IMR-90 (cell line): ENCODE data around the gene FUBP3. TPM values are rescaled to one million over a fixed set of nuclear protein-coding genes. Genes with fewer than 3 reads are reported as not detected.

Experiments used
- ATAC-seq: fragments of 200-7000 bp; cut with Tn5 transposase; 2 replicates; pipeline ENCODE4 v1.9.1; 2020; ENCODE audit warnings: low read depth, mild to moderate bottlenecking, moderate library complexity
- BruUV-seq: library from RNA; stranded (reverse); fragments of 400-500 nt; replicated peaks from 2 replicates; lab custom pipeline; 2021; lab: Mats Ljungman, UMichigan
- CTCF ChIA-PET: fragments of 300-600 bp; formaldehyde crosslinking; extraction: SDS; loops from one replicate; lab custom pipeline; 2021; ENCODE audit warnings: antibody characterized with exemption; lab: Yijun Ruan, JAX
- POLR2A ChIA-PET: fragments of 300-600 bp; sonication (Branson Sonifier 250); formaldehyde crosslinking; loops from one replicate; lab custom pipeline; 2022; ENCODE audit warnings: antibody characterized with exemption; ENCODE audit not compliant: unreplicated experiment; lab: Charles Lee
- DNase-seq: peaks from one replicate; pipeline ENCODE4 v3.0.0; 2013
- H2AFZ ChIP-seq: replicated peaks from 2 replicates; pipeline ENCODE3; 2013; ENCODE audit warnings: low read length, mild to moderate bottlenecking; ENCODE audit not compliant: poor library complexity
- H2AK5ac ChIP-seq: 2 replicates; pipeline ENCODE4 v1.6.1; 2013; ENCODE audit warnings: low read depth, low read length, inconsistent platforms
- H2AK9ac ChIP-seq: replicated peaks from 2 replicates; pipeline ENCODE3; 2013; ENCODE audit warnings: mild to moderate bottlenecking, low read depth, low read length, moderate library complexity; ENCODE audit not compliant: poor library complexity
- H2BK120ac ChIP-seq: 2 replicates; pipeline ENCODE4 v1.6.1; 2013; ENCODE audit warnings: low read depth, low read length, inconsistent platforms
- H2BK15ac ChIP-seq: 3 replicates; pipeline ENCODE4 v1.6.1; 2013; ENCODE audit warnings: low read depth, low read length, inconsistent platforms
- H2BK20ac ChIP-seq: 2 replicates; pipeline ENCODE4 v1.6.1; 2013; ENCODE audit warnings: low read depth, mild to moderate bottlenecking, inconsistent platforms, low read length, moderate library complexity
- H2BK5ac ChIP-seq: 2 replicates; pipeline ENCODE4 v1.6.1; 2013; ENCODE audit warnings: mild to moderate bottlenecking, low read depth, low read length, inconsistent platforms; ENCODE audit not compliant: poor library complexity, severe bottlenecking
- H3K14ac ChIP-seq: replicated peaks from 2 replicates; pipeline ENCODE4 v1.6.1; 2013; ENCODE audit warnings: low read depth, low read length, inconsistent platforms
- H3K18ac ChIP-seq: 2 replicates; pipeline ENCODE4 v1.6.1; 2013; ENCODE audit warnings: low read depth, low read length, control low read depth
- H3K23ac ChIP-seq: 2 replicates; pipeline ENCODE4 v1.6.1; 2013; ENCODE audit warnings: low read depth, low read length, inconsistent platforms
- H3K27ac ChIP-seq: 2 replicates; pipeline ENCODE4 v1.5.1; 2013; ENCODE audit warnings: mild to moderate bottlenecking, control low read depth, low read length; ENCODE audit not compliant: insufficient read depth
- H3K27me3 ChIP-seq: 2 replicates; pipeline ENCODE4 v1.6.1; 2013; ENCODE audit warnings: low read length; ENCODE audit not compliant: control insufficient read depth, insufficient read depth
- H3K36me3 ChIP-seq: 2 replicates; pipeline ENCODE4 v1.6.1; 2013; ENCODE audit warnings: low read length, mixed read lengths; ENCODE audit not compliant: control insufficient read depth, insufficient read depth
- H3K4ac ChIP-seq: 2 replicates; pipeline ENCODE4 v1.6.1; 2013; ENCODE audit warnings: low read depth, low read length, inconsistent platforms
- H3K4me1 ChIP-seq: 2 replicates; pipeline ENCODE4 v1.6.1; 2013; ENCODE audit warnings: low read length, mixed read lengths; ENCODE audit not compliant: control insufficient read depth, insufficient read depth
- H3K4me2 ChIP-seq: 2 replicates; pipeline ENCODE4 v1.6.1; 2013; ENCODE audit warnings: low read depth, mild to moderate bottlenecking, control low read depth, low read length, moderate library complexity
- H3K4me3 ChIP-seq: 2 replicates; pipeline ENCODE4 v1.5.1; 2013; ENCODE audit warnings: low read depth, mild to moderate bottlenecking, control low read depth, low read length, moderate library complexity; ENCODE audit not compliant: insufficient read depth
- H3K56ac ChIP-seq: 2 replicates; pipeline ENCODE4 v1.6.1; 2013; ENCODE audit warnings: low read length, inconsistent platforms; ENCODE audit not compliant: insufficient read depth; ENCODE audit errors: extremely low read depth
- H3K79me1 ChIP-seq, 2 experiments: 2 replicates each; pipeline ENCODE4 v1.6.1; 2013; ENCODE audit warnings: low read length in 2 of 2, inconsistent platforms in 1 of 2, low read depth in 1 of 2
- H3K9ac ChIP-seq: 2 replicates; pipeline ENCODE4 v1.6.1; 2013; ENCODE audit warnings: low read depth, low read length, control low read depth
- H3K9me1 ChIP-seq: 2 replicates; pipeline ENCODE4 v1.6.1; 2013; ENCODE audit warnings: low read length, inconsistent platforms; ENCODE audit not compliant: insufficient read depth
- H3K9me3 ChIP-seq: 2 replicates; pipeline ENCODE4 v1.6.1; 2013; ENCODE audit warnings: low read length; ENCODE audit not compliant: control insufficient read depth, insufficient read depth
- H4K20me1 ChIP-seq: 2 replicates; pipeline ENCODE4 v1.6.1; 2013; ENCODE audit warnings: low read length, inconsistent platforms; ENCODE audit not compliant: insufficient read depth
- H4K5ac ChIP-seq: 2 replicates; pipeline ENCODE4 v1.6.1; 2013; ENCODE audit warnings: mild to moderate bottlenecking, low read depth, low read length, control low read depth
- H4K8ac ChIP-seq, 2 experiments: 2 replicates each; pipeline ENCODE4 v1.6.1; 2013; ENCODE audit warnings: low read depth in 2 of 2, low read length in 2 of 2, control low read depth in 1 of 2, inconsistent platforms in 1 of 2
- H4K91ac ChIP-seq: 2 replicates; pipeline ENCODE4 v1.6.1; 2013; ENCODE audit warnings: low read depth, low read length, inconsistent platforms; ENCODE audit not compliant: insufficient read depth
- CEBPB ChIP-seq: IDR thresholded peaks from 2 replicates; pipeline ENCODE4 v1.6.1; 2012; ENCODE audit warnings: low read depth, low read length, improper control_type of control experiment
- USF2 ChIP-seq: fragments of 150-350 bp; IDR thresholded peaks from 2 replicates; pipeline ENCODE4 v1.6.1; 2017; ENCODE audit warnings: mild to moderate bottlenecking, antibody characterized with exemption, low read length, low read depth
- WGBS, 2 experiments: methylation state at CpG; one replicate each; pipeline versions ENCODE4 v1.1.5 to v1.1.7; 2013; ENCODE audit warnings: missing lambda C conversion rate in 2 of 2; ENCODE audit not compliant: insufficient read length in 1 of 2; ENCODE audit errors: extremely low coverage in 2 of 2; 5-methylcytosine and 5-hydroxymethylcytosine counted together
- dilution Hi-C: fragments of 300-500 bp; cut with HindIII; formaldehyde crosslinking; loops from one replicate; pipeline ENCODE4 v1.14.3; 2018; ENCODE audit warnings: low sequenced_read_pairs; ENCODE audit not compliant: unreplicated experiment
- in situ Hi-C: fragments of 300-500 bp; cut with MboI; formaldehyde crosslinking; loops from 3 replicates; pipeline ENCODE4 v1.14.3; 2019; ENCODE audit warnings: low sequenced_read_pairs, inconsistent platforms, mixed read lengths
- intact Hi-C: fragments of 100-400 bp; cut with micrococcal nuclease; formaldehyde crosslinking; loops from 2 replicates; pipeline ENCODE4 v1.10.0; 2022
- polyA plus RNA-seq, 3 experiments: library from polyadenylated mRNA; depleted of rRNA; stranded (reverse); fragments of >200 nt; gene quantifications; 2 replicates each; pipeline ENCODE4 v1.2.3, GENCODE V29; 2012; ENCODE audit warnings: low replicate concordance in 1 of 3
- total RNA-seq: library from RNA; depleted of rRNA; stranded (reverse); fragments of >200 nt; gene quantifications from 2 replicates; pipeline ENCODE4 v1.2.3, GENCODE V29; 2012

Gene FUBP3
- total and polyA plus RNA-seq, 2 of the 4 experiments (the other 2 are of a cell fraction): 32.3 to 50.1 TPM

- no peak overlapping the region for H3K9ac ChIP-seq
- dilution Hi-C loops (no loop called here), in situ Hi-C loops (no loop called here)
Observed at GRCh38 chr9:130565792-130566191, 13.6 kb upstream of the FUBP3 start.

More at GRCh38 chr9:130565792-130566191, 13.6 kb upstream of the FUBP3 start:
- Histone ChIP-seq H3K4me3 (no peak overlapping the region), H3K4me1 (no peaks in the 10 kb centered on the region), H3K14ac (no peak overlapping the region), H2AK9ac (no peak overlapping the region), H3K56ac (no peak overlapping the region), H4K91ac (no peak overlapping the region), H2BK5ac (no peak overlapping the region), H3K27me3 (peaks cover 10% of the 10 kb centered on the region), H4K20me1 (no peaks in the 10 kb centered on the region), H3K79me1 (no peaks in the 10 kb centered on the region), H3K9me1 (0 out of 2 replicates have a peak, but pooled peaks cover 2% of the 10 kb centered on the region), H3K4me2 (no peak overlapping the region), H3K18ac (no peak overlapping the region), H2AK5ac (no peak overlapping the region), H3K23ac (no peak overlapping the region), H3K9me3 (no peaks in the 10 kb centered on the region), H4K5ac (no peak overlapping the region), H3K36me3 (no peaks in the 10 kb centered on the region), H4K8ac (no peak overlapping the region), H2BK120ac (no peak overlapping the region), H3K4ac (no peak overlapping the region), H2BK15ac (no peak overlapping the region), H2BK20ac (no peak overlapping the region), H2AFZ (no peak overlapping the region), H3K27ac (no peak overlapping the region)
- ATAC-seq (no peak), DNase-seq (no peak)
- ChIA-PET POLR2A (interaction anchor here (0.6 kb wide), 1 partner anchor 9 kb away, joined by 4 read pairs; no protein-coding TSS in a partner anchor), CTCF (no interaction called here)
- TF ChIP-seq CEBPB (peak; percentile 18; the same call in 1 of the 2 replicates), USF2 (no peak)
- WGBS, 2 experiments: 71% methylated on average over 1 of the region's 3 CpGs; no CpG with 5 or more reads in 1 of the 2 experiments
- no TSS peak for BruUV-seq
- intact Hi-C loops: no loop called here
